NCI-H2081 treated with DMSO at 0.1 percent for 48 hours (cell line): Measurements from ENCODE around the gene GREB1.

Experiments used
- DNase-seq: peaks from one replicate; lab custom pipeline; 2025; lab: John Stamatoyannopoulos, UW

Gene GREB1

DNA sequence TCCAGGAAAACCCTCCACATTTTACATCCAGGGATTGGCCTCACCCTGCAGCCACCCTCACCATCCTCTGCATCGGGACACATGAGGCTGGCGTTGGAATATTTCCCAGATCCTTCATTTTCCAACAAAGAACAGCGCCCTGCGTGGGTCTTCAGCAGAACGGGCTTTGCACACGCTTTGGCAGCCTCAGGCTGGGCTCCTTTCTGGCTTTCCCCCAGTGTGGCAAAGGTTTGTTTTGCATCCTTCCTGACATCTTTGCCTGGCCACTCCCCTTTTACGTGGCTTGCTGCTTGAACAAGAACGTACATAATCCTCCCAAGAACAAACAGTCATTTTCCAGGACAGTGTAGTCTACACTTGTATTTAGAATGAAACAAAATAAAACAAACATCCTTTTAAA lies 25.6 kb upstream of the GREB1 start:
- DNase-seq = no peak

- no peak for DNase-seq
Measured at GRCh38 chr2:11509657-11510360, 24.0 kb upstream of the GREB1 start.

DNA sequence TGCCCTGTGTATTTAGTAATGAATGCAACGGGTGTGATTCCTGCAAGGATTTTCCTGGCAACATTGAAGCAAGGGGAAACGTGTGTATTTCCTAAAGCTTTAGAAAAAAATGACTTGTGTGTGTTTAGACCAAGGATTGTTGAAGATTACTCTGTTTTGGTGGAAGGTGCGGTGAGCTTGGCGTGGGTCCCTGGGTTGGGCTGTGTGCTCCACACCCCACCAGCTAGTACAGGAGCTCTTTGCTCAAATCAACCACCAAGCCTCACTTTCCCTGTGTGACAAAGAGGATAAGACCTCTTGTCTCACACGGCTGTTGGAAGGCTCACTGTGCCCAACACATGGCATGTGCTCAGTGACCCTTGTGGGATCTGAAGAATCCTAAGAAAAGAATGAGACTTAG lies 21.4 kb upstream of the GREB1 start:
- DNase-seq = no peak

GRCh38 chr2:11513319-11513718 lies 20.5 kb upstream of the GREB1 start:
- no peak for DNase-seq

DNA sequence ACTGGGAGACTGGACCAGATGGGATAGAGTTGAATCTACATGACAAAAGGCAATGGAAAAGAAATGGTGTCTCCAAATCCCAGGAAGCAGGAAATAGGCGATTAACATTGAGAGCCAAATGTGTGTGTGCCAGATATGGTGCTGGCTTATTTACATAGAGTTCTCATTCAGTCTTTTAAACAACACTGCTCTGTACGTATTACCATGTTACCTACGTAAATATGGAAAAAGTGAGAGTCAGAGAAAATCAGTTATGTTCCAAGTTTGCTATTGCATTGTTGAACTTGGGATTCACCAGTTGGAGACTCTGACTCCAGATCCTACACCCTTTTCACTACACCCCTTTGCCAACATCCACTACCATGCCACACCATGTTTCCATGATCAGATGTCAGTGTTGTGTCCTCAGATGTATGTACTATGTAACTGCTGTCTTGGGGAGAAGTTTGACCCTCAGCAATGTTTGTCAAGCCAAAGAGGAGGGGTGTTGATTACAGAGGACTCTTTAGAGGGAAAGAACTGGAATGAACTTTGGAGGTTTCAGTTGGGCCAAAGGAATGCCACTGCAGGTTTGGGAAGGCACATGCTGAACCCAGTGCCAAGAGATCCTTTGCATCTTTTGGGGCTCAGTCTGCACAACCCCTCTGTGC lies 19.6 kb upstream of the GREB1 start:
- DNase-seq = no peak

DNA sequence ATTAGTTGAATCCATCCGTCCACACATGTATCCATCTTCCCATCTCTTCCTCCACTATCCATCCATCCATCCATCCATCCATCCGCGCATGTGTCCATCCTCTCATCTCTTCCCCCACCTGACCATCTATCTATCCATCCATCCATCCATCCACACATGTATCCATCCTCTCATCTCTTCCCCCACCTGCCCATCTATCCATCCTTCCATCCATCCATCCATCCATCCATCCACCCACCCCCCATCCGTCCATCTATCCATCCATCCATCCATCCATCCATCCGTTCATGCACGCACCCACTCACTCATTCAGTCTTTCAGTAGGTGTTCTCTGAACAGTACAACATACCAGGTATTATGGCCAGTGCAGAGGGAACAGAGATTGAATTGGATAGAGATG lies 18.9 kb upstream of the GREB1 start:
- DNase-seq = no peak

DNA sequence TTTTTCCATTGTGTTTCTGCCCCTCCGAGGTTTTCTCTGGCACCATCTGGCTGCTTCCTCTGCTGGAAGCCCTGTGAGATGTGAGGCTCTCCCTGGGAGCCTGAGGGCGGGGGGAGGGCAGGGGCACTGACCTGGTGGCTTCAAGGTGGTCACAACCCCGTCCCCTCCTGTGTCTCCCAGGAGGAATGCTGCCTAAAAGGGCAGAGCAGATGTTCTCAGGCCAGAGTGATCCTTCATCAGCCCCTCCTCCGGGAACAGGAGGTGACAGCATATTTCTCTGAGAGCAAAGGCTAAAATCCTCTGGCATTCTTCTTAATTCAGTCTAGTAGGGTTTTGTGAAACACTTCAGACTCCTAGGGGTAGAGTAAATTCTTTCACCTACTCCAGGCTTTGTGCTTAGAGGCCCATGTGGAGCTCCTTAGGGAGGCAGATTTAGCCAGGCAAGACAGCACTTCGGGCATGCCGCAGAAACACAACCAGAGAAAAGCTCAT lies 18.3 kb upstream of the GREB1 start:
- no peak for DNase-seq

DNA sequence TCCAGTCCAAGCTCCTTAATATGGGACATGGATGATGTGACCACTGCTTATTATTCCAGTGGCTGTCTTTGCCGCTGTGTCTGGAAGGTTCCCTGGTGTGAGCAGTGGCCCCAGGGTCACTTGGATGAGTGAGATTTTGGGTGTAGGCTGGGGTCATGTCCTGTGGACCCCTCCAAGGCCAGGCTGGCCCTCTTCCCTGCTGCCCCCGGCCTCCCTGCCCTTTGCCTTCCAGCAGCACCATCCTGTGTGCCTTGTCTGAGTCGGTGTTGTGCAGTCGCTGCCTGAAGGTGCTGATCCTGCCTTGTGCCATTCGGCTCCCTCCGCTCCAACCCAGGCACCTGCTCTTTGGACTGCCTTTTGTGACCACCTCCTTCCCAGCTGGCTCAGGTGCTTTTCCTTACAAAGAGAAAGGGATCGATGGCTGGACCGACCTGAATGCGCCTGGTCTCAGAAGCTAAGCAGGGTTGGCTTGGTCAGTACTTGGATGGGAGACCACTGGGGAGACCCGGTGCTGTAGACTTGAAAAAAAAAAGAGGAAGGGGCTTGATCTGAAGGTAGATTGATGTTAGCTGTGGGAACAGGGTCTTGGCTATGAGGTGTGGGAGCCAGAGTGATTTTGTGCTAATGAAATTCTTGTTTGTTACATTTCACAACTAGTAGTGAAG lies 16.7 kb upstream of the GREB1 start:
- no peak for DNase-seq

- no peak for DNase-seq
Measured at GRCh38 chr2:11517906-11518305, 15.9 kb upstream of the GREB1 start.

- DNase-seq = no peak
Measured at GRCh38 chr2:11520092-11520693, 13.7 kb upstream of the GREB1 start.

GRCh38 chr2:11521775-11522174 lies 12.1 kb upstream of the GREB1 start:
- no peak for DNase-seq

DNA sequence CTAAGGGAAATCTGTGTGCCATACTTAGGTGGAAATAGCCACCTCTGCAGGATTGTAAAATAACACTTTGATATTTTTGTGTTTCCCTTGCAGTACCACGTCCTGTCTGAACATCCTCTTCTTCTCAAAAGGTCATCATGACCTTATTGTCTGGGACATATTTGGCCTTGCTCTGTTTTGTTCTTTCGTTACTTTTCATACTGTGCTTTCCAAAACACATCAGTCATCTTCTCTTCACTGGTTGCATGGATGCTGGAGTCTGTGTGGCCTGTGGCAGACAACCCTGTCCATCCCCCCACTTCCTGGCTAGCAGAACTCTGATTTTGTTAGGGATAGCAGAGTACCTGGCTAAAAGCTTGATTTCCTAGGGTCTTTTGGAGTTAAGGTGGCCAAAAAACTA lies 9.4 kb upstream of the GREB1 start:
- DNase-seq = no peak

GRCh38 chr2:11525762-11526161 lies 8.1 kb upstream of the GREB1 start:
- no peak for DNase-seq

DNA sequence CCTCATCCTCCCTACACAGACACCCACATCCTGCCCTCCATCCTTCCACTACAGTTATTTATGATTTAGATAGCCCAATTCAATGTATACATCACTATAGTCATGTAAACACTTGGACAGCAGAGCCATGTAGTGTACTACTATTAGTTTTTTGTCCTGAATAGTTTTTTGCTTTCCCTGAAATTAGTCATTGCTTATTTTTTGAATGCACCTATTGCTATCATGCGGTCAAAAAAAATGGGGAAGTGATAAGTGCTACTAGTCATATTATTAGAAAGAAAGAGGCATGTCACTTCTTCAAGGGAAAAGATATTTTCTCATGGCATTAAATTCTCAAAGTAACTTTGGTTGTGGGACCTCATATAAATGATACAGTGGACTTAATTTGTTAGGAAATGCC lies 6.8 kb upstream of the GREB1 start:
- DNase-seq = no peak

GRCh38 chr2:11528228-11528627 lies 5.6 kb upstream of the GREB1 start:
- DNase-seq = no peak

DNA sequence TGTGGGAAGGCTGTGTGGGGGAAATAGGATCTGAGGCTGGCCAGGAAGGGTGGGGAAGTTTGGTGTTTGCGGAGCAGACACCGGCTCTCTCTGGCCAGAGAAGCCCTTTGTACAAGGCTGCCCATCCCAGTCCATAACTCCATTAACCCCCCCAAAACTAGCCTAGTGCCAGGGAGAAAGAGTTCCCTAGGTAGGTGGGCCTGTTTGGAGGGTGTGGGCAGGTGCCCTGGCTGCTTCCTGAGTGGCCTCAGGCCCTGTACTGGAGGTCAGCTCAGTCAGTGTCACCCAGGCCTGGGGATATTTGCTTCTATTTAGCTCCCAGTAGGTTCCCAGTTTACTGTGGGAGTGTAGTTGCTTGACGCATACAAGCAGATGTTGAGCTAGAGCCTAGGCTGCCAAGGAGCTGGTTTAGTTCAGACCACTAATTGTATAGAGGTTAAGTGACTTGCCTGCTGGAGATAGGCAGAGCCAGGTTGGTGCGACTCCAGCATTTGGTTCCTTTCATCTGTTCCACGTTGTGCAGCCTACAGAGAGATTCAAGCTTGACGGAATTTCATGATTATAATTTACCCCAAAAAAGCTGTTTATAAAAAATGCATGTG lies 2.9 kb upstream of the GREB1 start:
- no peak for DNase-seq

GRCh38 chr2:11532416-11533055 lies 1.3 kb upstream of the GREB1 start:
- no peak for DNase-seq

GRCh38 chr2:11534071-11534745 lies 363 bp downstream of the GREB1 start:
- DNase-seq = no peak

GRCh38 chr2:11534746-11535484 lies 1.1 kb downstream of the GREB1 start:
- no peak for DNase-seq

GRCh38 chr2:11535899-11536344 lies 2.1 kb downstream of the GREB1 start:
- no peak for DNase-seq

GRCh38 chr2:11537951-11538350 lies 4.1 kb downstream of the GREB1 start:
- no peak for DNase-seq
